UCSD-AML1 (cell line): ENCODE measurements around the gene SORD.
"Not testable (repeated sequence)": the region's sequence is repeated elsewhere in the genome, so short reads cannot be mapped to it uniquely, and the experiment has no call there.

Experiments
- DNase-seq: peaks from one replicate; lab custom pipeline; 2025; ENCODE audit not compliant: unreplicated experiment; lab: John Stamatoyannopoulos, UW

The SORD gene

GRCh38 chr15:45058690-45059675, 36.0 kb downstream of the SORD start:
- DNase-seq = not testable (repeated sequence)

DNA sequence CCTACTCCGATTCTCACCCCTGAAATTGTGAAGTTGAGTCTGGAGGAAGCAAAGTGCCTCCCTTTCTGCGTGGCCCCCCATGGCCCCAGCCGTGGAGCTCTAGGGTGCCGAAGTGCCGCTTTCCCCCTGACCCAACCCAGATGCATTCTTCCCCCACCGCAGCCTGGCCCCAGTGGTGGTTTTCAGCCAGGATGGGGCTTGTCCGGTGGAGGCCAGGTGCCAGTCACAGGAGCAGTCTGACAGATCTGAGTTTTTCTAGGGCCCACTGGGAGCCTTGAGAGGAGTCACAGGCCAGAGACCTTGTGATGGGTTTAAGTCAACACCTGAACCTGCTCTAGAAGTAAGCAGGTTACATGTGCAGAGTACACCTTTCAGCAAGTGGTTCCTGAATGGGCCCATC, 39.3 kb downstream of the SORD start:
- DNase-seq = not testable (repeated sequence)

DNA sequence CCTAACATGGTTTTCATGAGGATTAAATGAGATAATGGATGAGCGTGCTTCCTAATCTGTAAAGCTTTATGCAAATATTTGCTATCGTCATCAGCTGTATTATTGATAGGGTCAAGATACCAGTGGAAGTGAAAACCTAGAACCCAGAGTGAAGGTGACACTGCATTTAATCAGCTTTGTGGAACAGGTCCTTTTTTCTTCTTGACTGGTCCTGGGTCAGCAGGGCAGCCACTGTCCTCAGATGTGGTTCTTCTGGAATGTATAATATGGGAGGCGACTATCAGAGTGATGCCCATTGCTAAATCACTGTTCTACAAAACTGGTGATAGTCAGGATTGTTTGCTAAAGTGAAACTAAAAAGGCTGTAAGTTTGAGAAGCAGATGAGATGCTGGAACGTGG, 41.4 kb downstream of the SORD start:
- DNase-seq = no peak

DNA sequence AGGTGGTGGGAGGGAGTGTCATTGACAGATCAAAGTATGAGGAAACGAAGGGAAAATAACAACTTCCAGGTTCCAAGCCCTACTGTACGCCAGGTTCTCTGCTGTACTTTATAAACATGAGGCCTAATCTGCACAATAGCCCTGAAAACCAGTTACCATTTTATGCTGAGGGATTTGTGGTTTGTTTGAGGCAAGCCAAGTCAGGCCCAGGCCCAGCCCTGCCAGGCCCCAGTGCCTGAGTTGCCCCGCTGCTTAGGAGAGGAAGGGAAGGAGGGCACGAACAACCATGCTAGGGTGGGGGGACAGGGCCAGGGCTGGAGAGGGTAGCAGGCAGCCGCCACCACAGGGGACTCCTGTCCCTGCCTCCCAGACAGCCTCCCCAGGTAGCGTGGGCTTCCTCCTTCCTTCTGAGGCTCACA, 47.0 kb downstream of the SORD start:
- not testable (repeated sequence) for DNase-seq

DNA sequence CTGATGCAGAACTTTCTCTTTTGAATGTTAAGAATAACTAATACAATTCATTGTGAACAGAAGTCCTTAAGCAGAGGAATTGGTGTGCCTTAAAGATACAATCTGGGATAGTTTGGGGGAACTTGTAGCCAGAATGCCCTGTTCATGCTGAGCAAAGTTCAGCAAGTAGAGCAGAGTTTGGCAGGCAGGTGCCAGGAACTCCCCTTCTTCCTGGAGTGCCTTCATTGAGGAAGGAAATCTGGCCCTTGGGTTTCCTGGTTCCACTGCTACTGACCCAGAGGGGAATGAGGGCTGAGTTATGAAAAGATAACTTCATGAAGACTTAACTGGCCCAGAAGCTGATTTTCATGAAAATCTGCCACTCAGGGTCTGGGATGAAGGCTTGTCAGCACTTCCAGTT, 50.6 kb downstream of the SORD start:
- not testable (repeated sequence) for DNase-seq

DNA sequence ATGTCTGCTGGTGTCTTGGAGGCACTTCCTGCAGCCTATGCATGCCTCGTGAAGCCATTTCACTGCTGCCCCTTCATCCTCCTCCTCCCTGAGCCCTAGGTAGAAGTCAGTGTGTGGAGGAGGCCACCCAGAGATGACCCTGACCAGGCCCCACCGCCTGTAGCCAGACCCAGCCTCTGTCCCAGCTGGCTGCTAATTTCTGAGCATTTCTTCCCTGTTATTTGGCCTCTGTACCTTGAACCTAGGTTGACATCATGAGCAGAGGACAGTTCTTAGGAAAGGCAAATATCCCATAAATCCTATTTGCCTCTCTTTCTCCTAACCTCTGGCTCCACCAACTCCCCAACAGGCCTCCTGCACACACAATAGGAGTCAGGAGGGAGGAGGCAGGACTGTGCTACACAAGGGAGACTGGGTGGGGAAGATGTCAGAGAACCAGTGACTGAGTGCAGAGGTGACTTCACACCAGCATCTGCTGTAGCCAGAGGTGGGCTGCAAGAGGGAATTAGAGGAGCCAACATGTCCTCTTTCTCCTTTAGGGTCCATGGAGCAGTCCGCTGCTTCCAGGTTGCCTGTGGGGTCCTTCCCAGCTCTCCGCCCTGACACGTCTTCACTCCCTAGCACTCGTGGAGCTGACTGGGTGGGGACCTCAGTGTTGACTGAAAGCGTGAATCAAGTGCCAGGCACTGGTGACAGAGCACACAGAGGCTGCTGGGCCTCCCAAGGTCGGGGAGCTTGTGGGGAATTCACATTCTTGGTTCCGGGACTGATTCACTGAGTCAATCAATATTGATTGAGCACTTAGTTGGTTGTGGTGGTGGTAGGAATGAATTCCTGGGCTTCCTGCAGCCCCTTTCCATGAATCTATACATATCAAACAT, 52.7 kb downstream of the SORD start:
- DNase-seq = not testable (repeated sequence)

- DNase-seq = not testable (repeated sequence)
Observed at GRCh38 chr15:45077391-45077790, 54.4 kb downstream of the SORD start.

DNA sequence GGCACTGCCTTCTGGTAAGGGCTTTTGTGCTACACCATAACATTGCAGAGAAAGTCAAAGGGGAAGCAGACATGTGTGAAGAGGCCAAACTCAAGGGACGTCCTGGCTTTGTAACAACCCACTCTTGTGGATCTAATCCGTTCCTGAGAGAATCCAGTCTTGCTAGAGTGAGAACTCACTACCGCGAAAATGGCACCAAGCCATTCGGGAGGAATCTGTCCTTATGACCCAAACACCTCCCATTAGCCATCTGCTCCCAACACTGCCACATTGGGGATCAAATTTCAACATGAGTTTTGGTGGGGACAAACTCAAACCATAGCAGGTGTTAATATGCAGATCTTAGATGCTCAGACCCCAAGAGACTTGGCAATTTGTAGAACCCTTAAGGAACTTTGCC, 56.2 kb downstream of the SORD start:
- DNase-seq = not testable (repeated sequence)

DNA sequence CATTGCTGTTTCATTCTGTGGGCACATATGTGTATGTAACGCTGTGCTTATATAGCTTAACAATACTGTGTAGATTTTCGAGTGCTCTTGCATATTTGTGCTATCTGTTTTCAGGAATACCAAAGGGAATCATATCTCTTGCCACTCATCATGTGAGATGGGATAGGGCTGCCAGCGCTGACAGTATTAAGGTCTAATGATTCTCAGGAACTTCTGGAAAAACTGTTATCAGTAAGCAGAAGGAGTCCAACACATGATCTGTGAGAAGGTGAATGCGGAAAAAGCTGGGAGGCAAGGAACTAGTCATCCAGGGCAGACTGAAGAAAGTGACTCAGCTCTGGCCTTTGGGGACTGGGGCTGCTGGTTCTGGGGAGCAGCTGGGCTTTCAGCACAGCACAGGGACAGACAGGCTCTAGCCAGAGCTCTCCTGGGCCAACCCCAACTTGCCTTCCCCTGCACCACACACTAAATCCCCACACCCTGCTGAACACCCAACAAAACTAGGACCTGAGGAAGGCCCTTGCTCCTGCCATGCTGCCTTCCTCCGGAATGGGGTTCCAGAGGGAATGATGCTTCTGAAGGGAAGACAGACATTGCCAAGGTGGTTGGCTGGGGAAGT, 56.7 kb downstream of the SORD start:
- not testable (repeated sequence) for DNase-seq

DNA sequence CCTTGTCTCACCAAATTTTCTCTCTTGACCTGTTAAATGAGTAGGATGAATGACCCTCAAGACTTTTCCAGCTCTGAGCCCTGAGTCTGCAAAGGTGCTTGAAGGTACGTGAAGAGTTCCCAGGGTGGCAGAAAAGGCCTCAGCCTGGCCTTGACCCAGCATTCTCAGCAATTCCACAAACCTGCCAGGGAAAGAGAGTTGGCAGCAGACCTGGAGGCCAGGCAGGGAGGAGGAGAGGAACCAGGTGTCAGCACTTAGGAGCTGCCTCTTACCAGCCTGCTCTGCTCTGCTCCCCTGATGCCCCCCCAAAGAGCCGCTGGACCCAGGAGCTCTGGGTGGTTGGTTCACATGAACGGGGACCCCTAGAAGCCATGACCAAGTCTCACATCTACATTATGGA, 57.6 kb downstream of the SORD start:
- not testable (repeated sequence) for DNase-seq

DNA sequence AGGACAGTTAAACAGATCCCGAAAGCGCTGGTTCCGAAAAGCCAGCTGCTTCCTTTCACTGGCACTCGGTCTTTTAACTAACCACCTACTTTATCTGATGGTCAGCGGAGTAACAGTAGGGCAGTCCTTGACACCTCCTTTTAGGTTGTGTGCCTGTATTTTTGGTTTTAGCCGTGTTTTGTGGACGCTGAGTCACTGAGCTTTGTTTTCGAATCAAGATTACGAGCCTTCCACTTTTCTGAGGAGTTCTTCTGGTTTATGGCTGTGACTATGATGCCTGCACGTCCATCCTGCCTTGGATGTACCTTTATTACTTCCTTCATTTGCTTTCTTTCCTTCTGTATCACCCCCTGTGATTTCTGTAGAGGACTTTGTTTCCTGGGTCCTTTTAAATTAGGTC, 59.4 kb downstream of the SORD start:
- DNase-seq = not testable (repeated sequence)

DNA sequence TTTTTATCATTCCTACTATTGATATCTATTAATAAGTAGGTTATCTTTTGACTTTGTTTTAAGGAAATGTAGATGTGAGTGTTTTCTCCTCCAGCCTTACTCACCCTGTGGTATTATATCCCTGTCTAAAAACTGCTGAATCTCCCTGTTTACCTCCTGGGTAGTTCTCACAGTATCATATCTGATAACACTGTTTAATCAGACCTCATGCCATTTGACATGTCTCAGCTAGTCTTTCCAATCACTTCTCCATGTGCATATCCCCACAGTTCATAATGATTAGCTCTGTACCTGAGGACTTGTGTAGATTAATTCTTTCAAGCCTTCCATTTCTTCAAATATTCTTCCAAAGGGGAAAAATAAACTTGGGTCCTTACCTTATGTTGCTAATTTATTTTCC, 60.2 kb downstream of the SORD start:
- DNase-seq = no peak

GRCh38 chr15:45084163-45084562, 61.2 kb downstream of the SORD start:
- DNase-seq = no peak

GRCh38 chr15:45087513-45087912, 64.5 kb downstream of the SORD start:
- DNase-seq = no peak

DNA sequence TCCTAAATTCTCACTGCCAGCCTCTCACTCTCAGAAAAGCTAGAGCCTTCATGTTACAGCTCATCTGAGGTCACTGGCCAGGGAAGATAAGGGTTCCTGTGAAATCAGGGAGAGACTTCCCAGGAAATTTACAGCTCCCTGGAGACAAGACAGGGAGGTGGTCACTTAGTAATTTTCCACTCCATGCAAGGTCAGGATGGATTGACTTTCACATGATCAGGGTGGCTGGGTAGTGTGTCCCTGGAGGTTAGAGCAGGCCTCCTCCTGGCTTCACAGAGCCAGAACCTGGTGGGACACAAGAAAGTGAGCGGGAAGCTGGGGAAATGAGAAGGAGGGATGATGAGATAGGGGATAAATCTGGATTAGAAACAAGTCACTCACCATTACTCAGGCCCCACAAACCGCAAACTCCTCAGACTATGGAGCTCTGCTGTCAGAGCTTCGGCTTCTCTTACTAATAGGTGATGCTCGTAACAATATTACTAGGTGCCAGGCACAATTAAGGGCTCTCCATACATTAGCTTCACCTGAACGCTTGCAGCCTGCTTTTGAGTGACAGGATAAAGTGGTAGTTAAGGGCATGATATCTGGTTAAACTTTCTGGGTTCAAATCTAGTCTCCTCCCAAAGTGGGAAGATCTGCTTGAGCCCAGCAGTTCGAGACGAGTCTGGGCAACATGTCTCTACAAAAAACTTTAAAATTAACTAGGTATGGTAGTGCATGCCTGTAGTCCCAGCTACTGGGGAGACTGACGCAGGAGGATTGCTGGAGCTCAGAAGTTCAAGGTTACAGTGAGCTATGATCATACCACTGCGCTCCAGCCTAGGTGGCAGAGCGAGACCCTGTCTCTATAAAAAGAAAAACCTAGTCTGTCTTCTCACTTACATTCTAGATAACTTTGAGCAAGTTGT, 66.1 kb downstream of the SORD start:
- DNase-seq = no peak

DNA sequence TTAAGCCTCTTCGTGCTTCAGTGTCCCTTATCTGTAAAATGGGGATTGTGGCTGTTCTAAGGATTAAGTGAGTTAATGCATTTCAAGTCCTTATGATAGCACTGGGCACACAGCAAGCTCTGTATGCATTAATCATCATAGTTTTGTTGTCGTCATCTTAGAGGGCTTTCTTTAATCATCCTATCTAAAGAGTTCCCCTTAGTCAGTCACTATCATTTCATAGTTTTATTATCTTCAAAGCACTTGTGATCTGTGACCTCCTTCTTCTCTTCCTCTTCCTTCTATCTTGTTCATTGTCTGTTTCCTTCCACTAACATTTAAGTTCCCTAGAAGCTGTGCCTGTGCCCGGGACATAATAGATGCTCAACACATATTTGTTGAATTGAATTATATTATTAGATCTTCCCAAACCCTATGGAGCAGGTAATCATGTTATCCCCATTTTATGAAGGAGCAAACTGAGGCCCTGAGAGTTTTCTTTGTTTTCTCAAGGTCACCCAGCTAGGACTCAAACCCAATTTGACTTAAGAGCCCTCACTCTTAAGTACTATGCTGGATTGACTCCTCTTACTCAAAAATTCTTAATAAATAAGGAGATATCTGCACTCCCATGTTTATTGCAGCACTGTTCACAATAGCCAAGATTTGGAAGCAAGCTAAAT, 66.8 kb downstream of the SORD start:
- no peak for DNase-seq

GRCh38 chr15:45091161-45091560, 68.2 kb downstream of the SORD start:
- no peak for DNase-seq

GRCh38 chr15:45091576-45091975, 68.6 kb downstream of the SORD start:
- no peak for DNase-seq

DNA sequence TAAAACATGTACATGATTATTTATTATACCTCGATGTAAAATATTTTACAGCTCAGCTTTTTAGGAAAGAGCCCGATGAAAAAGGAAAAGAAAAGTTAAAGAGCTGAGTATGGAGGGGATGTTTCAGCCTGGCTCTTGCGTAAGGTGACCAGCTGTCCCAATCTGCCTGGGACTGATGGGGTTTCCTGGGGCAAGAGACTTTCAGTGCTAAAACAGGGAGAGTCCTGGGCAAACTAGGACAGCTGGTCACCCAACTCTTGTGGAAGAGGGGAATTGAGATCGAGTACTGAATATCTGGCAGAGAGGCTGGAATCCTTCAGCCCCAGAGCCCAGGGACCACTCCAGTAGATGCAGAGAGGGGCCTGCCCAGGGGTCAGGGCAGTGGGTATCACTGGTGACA, 70.0 kb downstream of the SORD start:
- DNase-seq = no peak
